ENCODE data around the gene STAG1.

The STAG1 gene

GRCh38 chr3:136658946-136659682, 93.1 kb downstream of the STAG1 start:
- no peak overlapping the region for H3K4me3 Mint-ChIP-seq
- peaks cover 28% of the 10 kb centered on the region for H3K36me3 Mint-ChIP-seq (ENCODE audit: low read depth)
- no peaks in the 10 kb centered on the region for H3K27me3 Mint-ChIP-seq (ENCODE audit: low read depth)
- TF ChIP-seq CTCF (IDR thresholded peaks at IDR 0.05; ENCODE audit: unreplicated experiment in 3 of 3), result no peak
- H3K9me3 Mint-ChIP-seq, result peaks cover 11% of the 10 kb centered on the region
- H3K4me1 Mint-ChIP-seq, result peaks cover 13% of the 10 kb centered on the region
- H3K27ac Mint-ChIP-seq, result peak overlapping the region; percentile 24 to 55 (median 44)

- no peak for TF ChIP-seq CTCF (IDR thresholded peaks at IDR 0.05; ENCODE audit: unreplicated experiment in 3 of 3)
- Mint-ChIP-seq H3K27me3 (ENCODE audit: low read depth) (no peaks in the 10 kb centered on the region), H3K4me3 (no peak overlapping the region), H3K4me1 (peaks cover 10% of the 10 kb centered on the region), H3K27ac (no peak overlapping the region), H3K9me3 (peaks cover 20% of the 10 kb centered on the region), H3K36me3 (ENCODE audit: low read depth) (peaks cover 44% of the 10 kb centered on the region)
Measured at GRCh38 chr3:136657526-136657925, 94.7 kb downstream of the STAG1 start.

GRCh38 chr3:136653628-136654027, 98.5 kb downstream of the STAG1 start:
- Mint-ChIP-seq H3K27me3 (ENCODE audit: low read depth) (no peaks in the 10 kb centered on the region), H3K9me3 (peaks cover 28% of the 10 kb centered on the region), H3K36me3 (ENCODE audit: low read depth) (peaks cover 60% of the 10 kb centered on the region), H3K27ac (no peak overlapping the region), H3K4me3 (no peak overlapping the region), H3K4me1 (peaks cover under 1% of the 10 kb centered on the region)
- TF ChIP-seq CTCF (IDR thresholded peaks at IDR 0.05; ENCODE audit: unreplicated experiment in 3 of 3), result no peak

GRCh38 chr3:136651581-136651980, 100.6 kb downstream of the STAG1 start:
- peak overlapping the region in 1 of 3 experiments; percentile 6 for H3K27ac Mint-ChIP-seq
- H3K4me1 Mint-ChIP-seq, result no peaks in the 10 kb centered on the region
- peaks cover 28% of the 10 kb centered on the region for H3K9me3 Mint-ChIP-seq

GRCh38 chr3:136650461-136650860, 101.7 kb downstream of the STAG1 start:
- Mint-ChIP-seq H3K9me3 (peaks cover 26% of the 10 kb centered on the region), H3K4me1 (no peaks in the 10 kb centered on the region), H3K36me3 (ENCODE audit: low read depth) (peaks cover 49% of the 10 kb centered on the region), H3K4me3 (no peak overlapping the region), H3K27ac (no peak overlapping the region), H3K27me3 (ENCODE audit: low read depth) (no peaks in the 10 kb centered on the region)
- TF ChIP-seq CTCF (IDR thresholded peaks at IDR 0.05; ENCODE audit: unreplicated experiment in 3 of 3), result no peak

More at GRCh38 chr3:136651581-136651980, 100.6 kb downstream of the STAG1 start:
- Mint-ChIP-seq H3K4me3 (no peak overlapping the region), H3K36me3 (ENCODE audit: low read depth) (peaks cover 60% of the 10 kb centered on the region), H3K27me3 (ENCODE audit: low read depth) (no peaks in the 10 kb centered on the region)
- no peak for TF ChIP-seq CTCF (IDR thresholded peaks at IDR 0.05; ENCODE audit: unreplicated experiment in 3 of 3)

- TF ChIP-seq CTCF (IDR thresholded peaks at IDR 0.05; ENCODE audit: unreplicated experiment in 3 of 3), result no peak
- no peak overlapping the region for H3K4me3 Mint-ChIP-seq
- H3K36me3 Mint-ChIP-seq (ENCODE audit: low read depth), result peaks cover 10% of the 10 kb centered on the region
- H3K27me3 Mint-ChIP-seq (ENCODE audit: low read depth), result no peaks in the 10 kb centered on the region
- no peak overlapping the region for H3K27ac Mint-ChIP-seq
- H3K9me3 Mint-ChIP-seq, result no peaks in the 10 kb centered on the region
- H3K4me1 Mint-ChIP-seq, result peaks cover 11% of the 10 kb centered on the region
Measured at GRCh38 chr3:136645915-136646314, 106.3 kb downstream of the STAG1 start.
